Panc1 (cell line): Measurements from ENCODE around the gene MTAP. TPM values are rescaled to one million over a fixed set of nuclear protein-coding genes. Genes with fewer than 3 reads are reported as not detected.

Source experiments
- ATAC-seq: fragments of 200-7000 bp; cut with Tn5 transposase; 2 replicates; pipeline ENCODE4 v1.9.1; 2020; ENCODE audit warnings: mild to moderate bottlenecking, moderate library complexity
- BruUV-seq: library from RNA; stranded (reverse); fragments of 400-500 nt; replicated peaks from 2 replicates; lab custom pipeline; 2021; lab: Mats Ljungman, UMichigan
- CTCF ChIA-PET: fragments of 300-600 bp; sonication (Branson Sonifier 250); formaldehyde crosslinking; loops from one replicate; lab custom pipeline; 2022; ENCODE audit warnings: antibody characterized with exemption; lab: Charles Lee
- POLR2A ChIA-PET: fragments of 300-600 bp; sonication (Branson Sonifier 250); formaldehyde crosslinking; loops from one replicate; lab custom pipeline; 2022; ENCODE audit warnings: antibody characterized with exemption; lab: Charles Lee
- DNase-seq: peaks from one replicate; pipeline ENCODE4 v3.0.0-alpha.2; 2010; ENCODE audit warnings: low read depth, low spot score
- H3K27ac ChIP-seq: 2 replicates; pipeline ENCODE4 v1.5.1; 2011; ENCODE audit warnings: mild to moderate bottlenecking, low read length, inconsistent platforms
- H3K27me3 ChIP-seq: fragments of 200-500 bp; sonication (Bioruptor generic); 2 replicates; pipeline ENCODE4 v1.6.0; 2014; ENCODE audit warnings: low read length, inconsistent platforms; ENCODE audit not compliant: control insufficient read depth, insufficient read depth
- H3K36me3 ChIP-seq: fragments of 200-500 bp; sonication (Bioruptor generic); 2 replicates; pipeline ENCODE4 v1.5.1; 2014; ENCODE audit warnings: inconsistent platforms, mild to moderate bottlenecking, low read length, moderate library complexity; ENCODE audit not compliant: control insufficient read depth, insufficient read depth
- H3K4me1 ChIP-seq: 2 replicates; pipeline ENCODE4 v1.5.1; 2011; ENCODE audit warnings: inconsistent platforms, mild to moderate bottlenecking, low read length, moderate library complexity; ENCODE audit not compliant: control insufficient read depth, insufficient read depth
- H3K4me3 ChIP-seq, 2 experiments: 2 replicates each; pipeline ENCODE4 v1.5.1; 2011 to 2012; ENCODE audit warnings: low read depth in 2 of 2, low read length in 2 of 2, mild to moderate bottlenecking in 2 of 2, inconsistent platforms in 1 of 2, moderate library complexity in 1 of 2
- H3K9me3 ChIP-seq: fragments of 200-500 bp; sonication (Bioruptor generic); 2 replicates; pipeline ENCODE4 v1.5.1; 2014; ENCODE audit warnings: low read depth, mild to moderate bottlenecking, inconsistent platforms, low read length, moderate library complexity; ENCODE audit not compliant: control insufficient read depth, insufficient read depth
- CTCF ChIP-seq: fragments of 450-650 bp; IDR thresholded peaks from 2 replicates; pipeline ENCODE4 v1.5.1; 2017; ENCODE audit warnings: mild to moderate bottlenecking
- POLR2AphosphoS5 ChIP-seq: IDR thresholded peaks from 2 replicates; pipeline ENCODE4 v1.6.1; 2012; ENCODE audit warnings: mild to moderate bottlenecking, low read depth, low read length, moderate library complexity
- REST ChIP-seq, 2 experiments: IDR thresholded peaks; 2 replicates each; pipeline ENCODE4 v1.6.1; 2011 to 2012; ENCODE audit warnings: low read depth in 2 of 2, control low read depth in 1 of 2, low read length in 1 of 2, mild to moderate bottlenecking in 1 of 2, moderate library complexity in 1 of 2; ENCODE audit not compliant: insufficient read depth in 1 of 2
- SIN3A ChIP-seq: IDR thresholded peaks from 2 replicates; pipeline ENCODE4 v1.6.1; 2012; ENCODE audit warnings: low read depth, mild to moderate bottlenecking, low read length, moderate library complexity, borderline replicate concordance; ENCODE audit not compliant: insufficient read depth
- TCF7L2 ChIP-seq: IDR thresholded peaks from 2 replicates; pipeline ENCODE4 v1.6.1; 2011; ENCODE audit warnings: mild to moderate bottlenecking, low read depth, low read length, inconsistent platforms
- in situ Hi-C: cut with HindIII; loops from 2 replicates; pipeline ENCODE4 v1.10.0; 2016; ENCODE audit warnings: low sequenced_read_pairs, low pct_unique_long_range_greater_than_20kb
- intact Hi-C: fragments of 100-400 bp; cut with micrococcal nuclease; formaldehyde crosslinking; loops from one replicate; pipeline ENCODE4 v1.10.0; 2022; ENCODE audit not compliant: unreplicated experiment
- total RNA-seq: library from RNA; stranded (reverse); gene quantifications from one replicate; pipeline ENCODE4 v1.2.1, GENCODE V29; 2021; ENCODE audit not compliant: unreplicated experiment

Gene MTAP
- total RNA-seq, 1 experiment from 2014 or later, result 9.6 TPM

- Histone ChIP-seq H3K27me3 (no peaks in the 10 kb centered on the region), H3K4me1 (no peaks in the 10 kb centered on the region), H3K4me3 (no peak overlapping the region), H3K27ac (no peak overlapping the region), H3K36me3 (no peaks in the 10 kb centered on the region), H3K9me3 (no peaks in the 10 kb centered on the region)
- POLR2A ChIA-PET, result no interaction called here
- no peak for TF ChIP-seq CTCF
- no peak for TF ChIP-seq POLR2AphosphoS5
- in situ Hi-C loops, result no loop called here
- intact Hi-C loops, result no loop called here
- BruUV-seq, result no TSS peak
- CTCF ChIA-PET, result no interaction called here
- ATAC-seq (no peak), DNase-seq (no peak)
These were observed 162.5 kb downstream of the MTAP start for GRCh38 chr9:21964925-21965385.

GRCh38 chr9:21965401-21965951 is 163.0 kb downstream of the MTAP start:
- no peaks in the 10 kb centered on the region for H3K36me3 ChIP-seq
- ATAC-seq (no peak), DNase-seq (no peak)
- H3K27ac ChIP-seq, result no peak overlapping the region
- no peaks in the 10 kb centered on the region for H3K4me1 ChIP-seq
- in situ Hi-C loops, result no loop called here
- no TSS peak for BruUV-seq
- ChIA-PET CTCF (no interaction called here), POLR2A (no interaction called here)
- no peaks in the 10 kb centered on the region for H3K9me3 ChIP-seq
- no peaks in the 10 kb centered on the region for H3K27me3 ChIP-seq
- no peak overlapping the region for H3K4me3 ChIP-seq
- TF ChIP-seq REST (IDR thresholded peaks at IDR 0.05; ENCODE audit: insufficient read depth in 1 of 2, low read depth in 2 of 2, low read length in 1 of 2) (no peak), SIN3A (no peak), TCF7L2 (no peak)
- intact Hi-C loops, result no loop called here

DNA sequence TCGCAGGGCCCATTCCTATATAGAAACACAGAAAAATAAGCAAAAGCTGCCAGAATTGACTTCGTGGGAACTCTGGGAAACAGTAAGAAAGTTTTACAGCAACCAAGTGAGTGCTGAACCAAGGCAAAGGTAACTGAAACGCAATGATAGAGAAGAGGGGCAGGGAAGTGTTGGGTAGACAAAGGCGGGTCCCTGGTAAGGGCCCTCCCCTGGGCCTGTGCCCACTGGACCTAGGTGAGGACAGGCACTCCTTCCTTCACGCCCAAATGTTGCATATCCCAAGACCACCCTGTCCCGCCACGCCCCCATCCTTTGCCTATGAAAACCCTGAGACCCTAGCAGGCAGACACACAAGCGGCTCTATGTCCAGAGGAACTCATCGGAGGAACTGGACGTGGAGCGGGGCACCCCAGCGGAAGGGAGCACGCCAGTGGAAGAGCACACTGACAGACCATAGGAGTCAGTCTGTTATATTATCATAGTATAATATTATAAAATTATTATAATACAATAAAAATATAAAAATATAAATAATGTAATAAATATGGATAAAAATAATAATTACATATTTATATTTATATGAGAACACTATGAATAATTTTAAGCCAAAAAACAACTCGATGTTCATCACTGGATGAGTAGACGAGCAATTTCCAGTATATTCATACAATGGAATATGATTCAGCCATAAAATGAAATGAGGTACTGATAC is 163.9 kb downstream of the MTAP start:
- TF ChIP-seq SIN3A, result no peak
- TF ChIP-seq TCF7L2, result no peak
- no peak for TF ChIP-seq POLR2AphosphoS5
- ChIA-PET CTCF (no interaction called here), POLR2A (no interaction called here)
- in situ Hi-C loops, result no loop called here
- no peak overlapping the region for H3K4me3 ChIP-seq
- BruUV-seq, result no TSS peak
- no peaks in the 10 kb centered on the region for H3K27me3 ChIP-seq
- no peak overlapping the region for H3K27ac ChIP-seq
- DNase-seq (no peak), ATAC-seq (no peak)
- no peaks in the 10 kb centered on the region for H3K4me1 ChIP-seq
- intact Hi-C loops, result no loop called here
- H3K9me3 ChIP-seq, result no peaks in the 10 kb centered on the region
- no peaks in the 10 kb centered on the region for H3K36me3 ChIP-seq
